ENCODE measurements around the gene COASY.

Gene COASY

GRCh38 chr17:42561897-42562387 lies at the start of gene COASY:
COASY (plus strand) TSS chr17:42562148; CDS start chr17:42562623, 475 bp downstream.
- peak; percentile 60 to 96 (median 88) for DNase-seq

GRCh38 chr17:42512246-42512645 lies 49.7 kb upstream of the COASY start:
- DNase-seq: no peak

GRCh38 chr17:42512733-42513251 lies 49.2 kb upstream of the COASY start:
- no peak for DNase-seq

GRCh38 chr17:42513686-42514085 lies 48.3 kb upstream of the COASY start:
- no peak for DNase-seq

GRCh38 chr17:42514279-42514678 lies 47.7 kb upstream of the COASY start:
- DNase-seq: no peak

GRCh38 chr17:42514867-42515266 lies 47.1 kb upstream of the COASY start:
- no peak for DNase-seq

GRCh38 chr17:42517516-42517915 lies 44.4 kb upstream of the COASY start:
- peak in 49 of 56 donors; percentile 15 to 85 (median 48) for DNase-seq

- peak in 22 of 56 donors; percentile 3 to 54 (median 21) for DNase-seq
These were observed 43.7 kb upstream of the COASY start for GRCh38 chr17:42518046-42518754.

- peak in 2 of 56 donors; percentile 23 to 24 for DNase-seq
These were observed 43.0 kb upstream of the COASY start for GRCh38 chr17:42518755-42519545.

- peak in 50 of 56 donors; percentile 13 to 84 (median 52) for DNase-seq
These were observed 42.1 kb upstream of the COASY start for GRCh38 chr17:42519546-42520491.

- DNase-seq: no peak
These were observed 41.4 kb upstream of the COASY start for GRCh38 chr17:42520540-42520951.

- no peak for DNase-seq
These were observed 40.9 kb upstream of the COASY start for GRCh38 chr17:42521036-42521435.

GRCh38 chr17:42521666-42522262 lies 40.2 kb upstream of the COASY start:
- DNase-seq: no peak

- DNase-seq: no peak
These were observed 39.6 kb upstream of the COASY start for GRCh38 chr17:42522263-42522790.

- no peak for DNase-seq
These were observed 39.1 kb upstream of the COASY start for GRCh38 chr17:42522798-42523278.

GRCh38 chr17:42525221-42525620 lies 36.7 kb upstream of the COASY start:
- DNase-seq: no peak

GRCh38 chr17:42526031-42526444 lies 35.9 kb upstream of the COASY start:
- no peak for DNase-seq

GRCh38 chr17:42527932-42528331 lies 34.0 kb upstream of the COASY start:
- no peak for DNase-seq

- DNase-seq: no peak
These were observed 32.9 kb upstream of the COASY start for GRCh38 chr17:42529061-42529460.

GRCh38 chr17:42530952-42531454 lies 30.9 kb upstream of the COASY start:
- DNase-seq: no peak
